GM23248 (cell line): ENCODE measurements around the gene ATP1B3. TPM values are rescaled to one million over a fixed set of nuclear protein-coding genes. Genes with fewer than 3 reads are reported as not detected.
"Not testable (repeated sequence)": the region's sequence is repeated elsewhere in the genome, so short reads cannot be mapped to it uniquely, and the experiment has no call there.

ENCODE experiments used
- DNase-seq: peaks from one replicate; pipeline ENCODE4 v3.0.0-alpha.2; 2015
- H2AFZ ChIP-seq: fragments of 200-600 bp; sonication (generic); 2 replicates; pipeline ENCODE4 v1.6.1; 2016; ENCODE audit warnings: antibody characterized with exemption
- H3F3A ChIP-seq: fragments of 200-600 bp; sonication (generic); 2 replicates; pipeline ENCODE4 v1.6.1; 2016; ENCODE audit warnings: mild to moderate bottlenecking, antibody characterized with exemption, mixed run types; ENCODE audit not compliant: insufficient read depth
- H3K27ac ChIP-seq: fragments of 200-600 bp; sonication (generic); 2 replicates; pipeline ENCODE4 v1.5.1; 2016; ENCODE audit warnings: mild to moderate bottlenecking
- H3K27me3 ChIP-seq: fragments of 200-600 bp; sonication (generic); replicated peaks from 2 replicates; pipeline ENCODE4 v1.6.1; 2016; ENCODE audit warnings: mild to moderate bottlenecking; ENCODE audit not compliant: insufficient read depth
- H3K36me3 ChIP-seq: fragments of 200-600 bp; sonication (generic); 2 replicates; pipeline ENCODE4 v1.6.1; 2016; ENCODE audit warnings: low read depth, mild to moderate bottlenecking
- H3K4me1 ChIP-seq: fragments of 200-600 bp; sonication (generic); 2 replicates; pipeline ENCODE4 v1.6.1; 2016; ENCODE audit warnings: mild to moderate bottlenecking; ENCODE audit not compliant: insufficient read depth
- H3K4me2 ChIP-seq: fragments of 200-600 bp; sonication (generic); one replicate; pipeline ENCODE4 v1.6.1; 2016; ENCODE audit warnings: mild to moderate bottlenecking; ENCODE audit not compliant: unreplicated experiment
- H3K4me3 ChIP-seq: fragments of 200-600 bp; sonication (generic); 2 replicates; pipeline ENCODE4 v1.5.1; 2016; ENCODE audit warnings: mild to moderate bottlenecking
- H3K79me2 ChIP-seq: fragments of 200-600 bp; sonication (generic); 2 replicates; pipeline ENCODE4 v1.6.1; 2016; ENCODE audit warnings: mild to moderate bottlenecking; ENCODE audit not compliant: insufficient read depth
- H3K9ac ChIP-seq: fragments of 200-600 bp; sonication (generic); 2 replicates; pipeline ENCODE4 v1.6.1; 2016; ENCODE audit warnings: mild to moderate bottlenecking
- H3K9me2 ChIP-seq: fragments of 200-600 bp; sonication (generic); 2 replicates; pipeline ENCODE4 v1.6.1; 2016; ENCODE audit warnings: mixed run types, mild to moderate bottlenecking, moderate library complexity; ENCODE audit not compliant: insufficient read depth
- H3K9me3 ChIP-seq: fragments of 200-600 bp; sonication (generic); one replicate; pipeline ENCODE4 v1.6.1; 2017; ENCODE audit warnings: low read depth
- H4K20me1 ChIP-seq: fragments of 200-600 bp; sonication (generic); 2 replicates; pipeline ENCODE4 v1.6.0; 2016; ENCODE audit not compliant: insufficient read depth
- EZH2 ChIP-seq: fragments of 200-600 bp; sonication (generic); IDR thresholded peaks from 2 replicates; pipeline ENCODE4 v1.6.1; 2018; ENCODE audit warnings: antibody characterized with exemption, mild to moderate bottlenecking; ENCODE audit not compliant: insufficient read depth, poor library complexity, severe bottlenecking
- EZH2phosphoT487 ChIP-seq: fragments of 200-600 bp; sonication (generic); IDR thresholded peaks from 2 replicates; pipeline ENCODE4 v1.6.1; 2018; ENCODE audit warnings: antibody characterized with exemption, moderate library complexity, mild to moderate bottlenecking, low read depth; ENCODE audit not compliant: insufficient read depth
- WGBS, 2 experiments: methylation state at CpG; one replicate each; pipeline ENCODE4 v1.1.6; 2015 to 2017; ENCODE audit warnings: low lambda C conversion rate in 2 of 2, low coverage in 1 of 2; ENCODE audit errors: missing lambda C conversion rate in 2 of 2; 5-methylcytosine and 5-hydroxymethylcytosine counted together
- in situ Hi-C: fragments of 300-500 bp; cut with MboI; formaldehyde crosslinking; loops from 2 replicates; pipeline ENCODE4 v1.15.0; 2020
- polyA plus RNA-seq: library from polyadenylated mRNA; unstranded; fragments of >200 nt; fragmentation: Nextera tagmentation; extraction: Ambion mirVana; gene quantifications from 2 replicates; pipeline ENCODE4 v1.2.1, GENCODE V29; 2016
- total RNA-seq: library from RNA; depleted of rRNA; stranded (reverse); fragments of >200 nt; shearing (Covaris generic); gene quantifications from 2 replicates; pipeline ENCODE4 v1.2.3, GENCODE V29; 2014

Gene ATP1B3
- total and polyA plus RNA-seq, 2 experiments from 2014 or later = 73.6 to 245 TPM

DNA sequence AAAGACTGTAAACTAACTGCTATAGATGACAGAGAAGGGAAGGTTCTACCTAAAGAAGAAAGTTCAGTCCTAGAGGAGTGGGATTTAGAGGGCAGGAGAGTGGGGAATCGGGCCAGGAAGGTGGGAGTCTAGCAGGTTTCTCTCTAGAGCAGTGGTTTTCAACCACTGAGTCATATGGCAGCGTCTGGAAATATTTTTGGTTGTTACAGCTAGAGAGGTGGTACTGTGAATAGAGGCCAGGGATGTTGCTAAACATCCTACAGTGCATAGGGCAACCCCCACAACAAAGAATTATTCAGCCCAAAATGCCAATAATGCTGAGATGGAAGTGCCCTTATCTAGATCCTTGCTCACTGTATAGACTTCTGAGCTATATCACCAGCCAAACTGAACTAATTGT lies 28.7 kb downstream of the ATP1B3 start:
- H3K4me3 ChIP-seq = no peak overlapping the region
- WGBS, 2 experiments = 61 to 70% methylated on average over 2 of the region's 2 CpGs
- H3K27ac ChIP-seq = peak overlapping the region; percentile 20; the same call in 1 of the 2 replicates
- H3F3A ChIP-seq = peaks cover 16% of the 10 kb centered on the region; the same call in 1 of the 2 replicates
- peaks cover 24% of the 10 kb centered on the region for H3K36me3 ChIP-seq
- H3K79me2 ChIP-seq = peaks cover 50% of the 10 kb centered on the region
- DNase-seq = peak; percentile 52
- TF ChIP-seq EZH2phosphoT487 = no peak
- TF ChIP-seq EZH2 = no peak
- in situ Hi-C loops = no loop called here
- no peak overlapping the region for H2AFZ ChIP-seq
- H4K20me1 ChIP-seq = no peaks in the 10 kb centered on the region
- no peaks in the 10 kb centered on the region for H3K9me2 ChIP-seq
- no peaks in the 10 kb centered on the region for H3K9me3 ChIP-seq
- H3K4me1 ChIP-seq = no peaks in the 10 kb centered on the region
- no peak overlapping the region for H3K4me2 ChIP-seq
- no peaks in the 10 kb centered on the region for H3K27me3 ChIP-seq
- no peak overlapping the region for H3K9ac ChIP-seq

DNA sequence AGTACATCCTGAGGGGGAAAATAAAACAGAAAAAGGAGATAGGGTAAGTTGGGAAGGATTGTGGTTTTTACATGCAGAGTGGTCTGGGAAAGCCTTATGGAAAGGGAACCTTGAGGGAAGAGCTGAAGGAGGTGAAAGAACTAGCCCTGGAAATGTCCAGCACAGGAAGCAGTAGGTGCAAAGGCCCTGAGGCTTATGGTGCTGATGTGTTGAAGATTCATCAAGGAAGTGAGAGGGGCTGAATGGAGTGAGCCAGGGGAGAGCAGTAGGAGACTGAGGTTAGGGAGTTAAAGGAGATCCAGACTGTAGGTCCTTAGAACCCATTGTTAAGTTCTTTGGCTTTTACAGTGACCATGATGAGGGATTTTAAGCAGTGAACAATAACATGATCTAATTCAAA lies 33.0 kb downstream of the ATP1B3 start:
- Histone ChIP-seq H3K27me3 (no peaks in the 10 kb centered on the region), H3K27ac (no peak overlapping the region), H2AFZ (no peak overlapping the region), H3K4me3 (no peak overlapping the region), H3K9me3 (no peaks in the 10 kb centered on the region), H3F3A (peaks cover 14% of the 10 kb centered on the region; the same call in 1 of the 2 replicates), H3K4me2 (no peak overlapping the region), H3K36me3 (peaks cover 24% of the 10 kb centered on the region), H3K4me1 (no peaks in the 10 kb centered on the region), H3K9ac (no peak overlapping the region), H3K9me2 (no peaks in the 10 kb centered on the region), H4K20me1 (no peaks in the 10 kb centered on the region), H3K79me2 (peaks cover 18% of the 10 kb centered on the region; the same call in 1 of the 2 replicates)
- in situ Hi-C loops = no loop called here
- no peak for DNase-seq
- TF ChIP-seq EZH2phosphoT487 = no peak
- no peak for TF ChIP-seq EZH2

DNA sequence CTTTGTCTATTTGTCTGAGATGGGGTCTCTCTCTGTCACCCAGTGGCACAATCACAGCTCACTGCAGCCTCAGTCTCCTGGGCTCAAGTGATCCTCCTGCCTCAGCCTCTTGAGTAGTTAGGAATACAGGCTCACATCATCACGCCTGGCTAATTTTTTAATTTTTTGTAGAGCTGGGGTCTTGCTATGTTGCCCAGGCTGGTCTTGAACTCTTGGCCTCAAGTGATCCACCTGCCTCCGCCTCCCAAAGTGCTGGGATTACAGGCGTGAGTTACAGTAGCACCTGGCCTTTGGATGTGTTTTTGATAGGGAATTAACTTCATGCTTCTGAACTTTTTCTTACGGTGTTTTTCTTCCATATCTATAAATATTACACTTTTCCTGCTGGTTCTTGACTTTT lies 33.5 kb downstream of the ATP1B3 start:
- DNase-seq, H3K27me3 ChIP-seq, H3K27ac ChIP-seq, H4K20me1 ChIP-seq, H3K9ac ChIP-seq, H3K9me3 ChIP-seq, H3K4me2 ChIP-seq, H3K9me2 ChIP-seq, H3K4me3 ChIP-seq, H2AFZ ChIP-seq, H3K4me1 ChIP-seq, in situ Hi-C loops: not testable (repeated sequence)
- peaks cover 24% of the 10 kb centered on the region for H3K36me3 ChIP-seq
- peaks cover 18% of the 10 kb centered on the region; the same call in 1 of the 2 replicates for H3K79me2 ChIP-seq
- peaks cover 13% of the 10 kb centered on the region; the same call in 1 of the 2 replicates for H3F3A ChIP-seq
- 98% methylated on average over 4 of the region's 4 CpGs for WGBS, 2 experiments

DNA sequence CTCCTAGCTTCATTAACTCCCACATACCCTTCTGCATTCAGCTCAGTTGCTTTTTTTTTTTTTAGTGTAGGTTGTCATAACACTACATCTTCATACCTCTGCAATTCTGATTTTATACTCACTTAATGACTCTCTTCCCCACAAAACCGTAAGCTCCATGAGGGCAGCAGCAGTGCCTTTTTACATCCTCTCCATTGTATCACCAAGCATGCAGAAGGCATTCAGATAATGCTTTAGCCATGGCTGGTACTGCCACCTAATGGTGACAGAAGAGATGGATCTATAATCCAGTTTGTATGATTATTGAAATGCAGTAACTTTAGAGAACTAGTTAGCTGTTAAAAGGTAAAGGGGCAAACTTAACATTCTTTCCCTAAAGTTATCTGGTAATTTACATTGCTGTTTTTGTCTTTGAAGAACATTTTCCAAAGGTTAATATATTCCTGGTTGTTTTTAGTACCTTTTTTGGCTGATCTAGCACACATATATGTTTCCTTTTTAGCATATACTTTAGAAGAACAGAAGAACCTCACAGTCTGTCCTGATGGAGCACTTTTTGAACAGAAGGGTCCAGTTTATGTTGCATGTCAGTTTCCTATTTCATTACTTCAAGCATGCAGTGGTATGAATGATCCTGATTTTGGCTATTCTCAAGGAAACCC lies 36.8 kb downstream of the ATP1B3 start:
- in situ Hi-C loops = no loop called here
- no peak for TF ChIP-seq EZH2
- TF ChIP-seq EZH2phosphoT487 = no peak
- H3K4me1 ChIP-seq = peaks cover 8% of the 10 kb centered on the region; the same call in 1 of the 2 replicates
- WGBS, 2 experiments = 6 to 16% methylated on average over 1 of the region's 1 CpG
- H3K9me2 ChIP-seq = no peaks in the 10 kb centered on the region
- no peak overlapping the region for H3K27ac ChIP-seq
- no peak overlapping the region for H3K4me3 ChIP-seq
- peak; percentile 79 for DNase-seq
- H4K20me1 ChIP-seq = no peaks in the 10 kb centered on the region
- no peak overlapping the region for H3K9ac ChIP-seq
- H3F3A ChIP-seq = 0 out of 2 replicates have a peak, but pooled peaks cover 6% of the 10 kb centered on the region
- no peak overlapping the region for H2AFZ ChIP-seq
- H3K36me3 ChIP-seq = peaks cover 11% of the 10 kb centered on the region
- H3K9me3 ChIP-seq = no peaks in the 10 kb centered on the region
- H3K27me3 ChIP-seq = no peaks in the 10 kb centered on the region
- H3K79me2 ChIP-seq = 0 out of 2 replicates have a peak, but pooled peaks cover 6% of the 10 kb centered on the region
- H3K4me2 ChIP-seq = no peak overlapping the region

GRCh38 chr3:141914311-141914710 lies 37.9 kb downstream of the ATP1B3 start:
- TF ChIP-seq EZH2 (no peak), EZH2phosphoT487 (no peak)
- no peaks in the 10 kb centered on the region for H3K9me3 ChIP-seq
- H3K36me3 ChIP-seq = peaks cover 1% of the 10 kb centered on the region
- H3F3A ChIP-seq = 0 out of 2 replicates have a peak, but pooled peaks cover 6% of the 10 kb centered on the region
- DNase-seq = no peak
- no peak overlapping the region for H3K9ac ChIP-seq
- H3K4me1 ChIP-seq = peaks cover 8% of the 10 kb centered on the region; the same call in 1 of the 2 replicates
- H2AFZ ChIP-seq = no peak overlapping the region
- no peaks in the 10 kb centered on the region for H3K9me2 ChIP-seq
- no peak overlapping the region for H3K4me3 ChIP-seq
- H3K4me2 ChIP-seq = no peak overlapping the region
- H3K27ac ChIP-seq = no peak overlapping the region
- H4K20me1 ChIP-seq = no peaks in the 10 kb centered on the region
- H3K27me3 ChIP-seq = no peaks in the 10 kb centered on the region
- 86 to 95% methylated on average over 4 of the region's 4 CpGs for WGBS, 2 experiments
- in situ Hi-C loops = no loop called here
- 0 out of 2 replicates have a peak, but pooled peaks cover 3% of the 10 kb centered on the region for H3K79me2 ChIP-seq
